Muscle of arm (tissue), 12 donors: ENCODE measurements around the gene MCRIP1. TPM values are rescaled to one million over a fixed set of nuclear protein-coding genes. Genes with fewer than 3 reads are reported as not detected.

Source experiments
- DNase-seq: peaks from one replicate; pipeline ENCODE4 v3.0.0-alpha.2; 2013
- polyA plus RNA-seq, 12 donors: library from polyadenylated mRNA; unstranded; fragments of 120-200 nt; gene quantifications; one replicate each; pipeline ENCODE4 v1.2.1, GENCODE V29; 2013; ENCODE audit not compliant: insufficient read length in 12 of 12

Gene MCRIP1
- polyA plus RNA-seq, 12 donors = 73.5 to 264 (median 95.5) TPM; not detected in 1

GRCh38 chr17:81807839-81808238 is 25.3 kb downstream of the MCRIP1 start:
- no peak for DNase-seq

- no peak for DNase-seq
These were observed 25.8 kb downstream of the MCRIP1 start for GRCh38 chr17:81807210-81807719.

- DNase-seq = no peak
These were observed 26.5 kb downstream of the MCRIP1 start for GRCh38 chr17:81806461-81807209.

- DNase-seq = no peak
These were observed 27.2 kb downstream of the MCRIP1 start for GRCh38 chr17:81805707-81806460.

- DNase-seq = no peak
These were observed 28.3 kb downstream of the MCRIP1 start for GRCh38 chr17:81804559-81805399.

GRCh38 chr17:81803728-81804558 is 29.1 kb downstream of the MCRIP1 start, which contains the start of gene GCGR:
TSS of gene GCGR (plus strand) at chr17:81804150. CDS start at chr17:81809019, 4,869 bp downstream.
- DNase-seq = no peak

- DNase-seq = no peak
These were observed 30.0 kb downstream of the MCRIP1 start for GRCh38 chr17:81802856-81803643.

- no peak for DNase-seq
These were observed 30.9 kb downstream of the MCRIP1 start for GRCh38 chr17:81802048-81802758.

- no peak for DNase-seq
These were observed 31.8 kb downstream of the MCRIP1 start for GRCh38 chr17:81801327-81801726.

- no peak for DNase-seq
These were observed 38.6 kb downstream of the MCRIP1 start for GRCh38 chr17:81794509-81794908.

- DNase-seq = no peak
These were observed 39.0 kb downstream of the MCRIP1 start for GRCh38 chr17:81794074-81794476.

- no peak for DNase-seq
These were observed 40.1 kb downstream of the MCRIP1 start for GRCh38 chr17:81792675-81793615.

Other genes starting within 250 kb of the MCRIP1 start
- gene NPLOC4, start 196.2 kb downstream of the MCRIP1 start, polyA plus RNA-seq = 10 to 100 TPM in 11 of 12 donors, not detected in 1; 48.7 to 63.7 (median 58.9) TPM
- gene TSPAN10, start 196.1 kb downstream of the MCRIP1 start, polyA plus RNA-seq = 1 to 10 TPM in 6 of 12 donors, under 1 TPM in 4, not detected in 2; 0.63 to 1.5 (median 1.0) TPM
- 1 to 10 TPM in 10 of 12 donors, not detected in 2; 1.4 to 7.6 (median 3.1) TPM for gene PDE6G, start 176.7 kb downstream of the MCRIP1 start, polyA plus RNA-seq
- gene OXLD1, start 166.7 kb downstream of the MCRIP1 start, polyA plus RNA-seq = 10 to 100 TPM in 3 of 12 donors, 1 to 10 TPM in 8, not detected in 1; 7.0 to 18.7 (median 8.1) TPM
- gene CCDC137, start 166.6 kb downstream of the MCRIP1 start, polyA plus RNA-seq = 10 to 100 TPM in 10 of 12 donors, 1 to 10 TPM in 1, not detected in 1; 9.3 to 23.9 (median 12.6) TPM
- gene ARL16, start 149.5 kb downstream of the MCRIP1 start, polyA plus RNA-seq = 10 to 100 TPM in 11 of 12 donors, not detected in 1; 21.2 to 39.2 (median 30.1) TPM
- 10 to 100 TPM in 11 of 12 donors, not detected in 1; 43.4 to 93.4 (median 50.8) TPM for gene HGS, start 149.3 kb downstream of the MCRIP1 start, polyA plus RNA-seq
- gene MRPL12, start 129.9 kb downstream of the MCRIP1 start, polyA plus RNA-seq = 100 to 1,000 TPM in 1 of 12 donors, 10 to 100 TPM in 10, not detected in 1; 28.6 to 123 (median 48.1) TPM
- 10 to 100 TPM in 1 of 12 donors, 1 to 10 TPM in 10, not detected in 1; 1.2 to 22.7 (median 2.9) TPM for gene SLC25A10, start 121.0 kb downstream of the MCRIP1 start, polyA plus RNA-seq
- gene GCGR, start 29.1 kb downstream of the MCRIP1 start, polyA plus RNA-seq = under 1 TPM in 4 of 12 donors, not detected in 8; 0.18 to 0.33 (median 0.22) TPM
- gene PPP1R27, start 1.8 kb upstream of the MCRIP1 start, polyA plus RNA-seq = 10 to 100 TPM in 11 of 12 donors, not detected in 1; 10.9 to 61.9 (median 26.1) TPM
- gene P4HB, start 27.2 kb upstream of the MCRIP1 start, polyA plus RNA-seq = 100 to 1,000 TPM in 11 of 12 donors, not detected in 1; 346 to 655 (median 404) TPM
- 100 to 1,000 TPM in 11 of 12 donors, not detected in 1; 114 to 310 (median 158) TPM for gene ARHGDIA, start 38.0 kb upstream of the MCRIP1 start, polyA plus RNA-seq
- 100 to 1,000 TPM in 1 of 12 donors, 10 to 100 TPM in 11; 45.6 to 887 (median 57.3) TPM for gene ALYREF, start 58.3 kb upstream of the MCRIP1 start, polyA plus RNA-seq
- 100 to 1,000 TPM in 2 of 12 donors, 10 to 100 TPM in 9, not detected in 1; 52.4 to 123 (median 89.3) TPM for gene ANAPC11, start 58.4 kb upstream of the MCRIP1 start, polyA plus RNA-seq
- gene NPB, start 68.9 kb upstream of the MCRIP1 start, polyA plus RNA-seq = under 1 TPM in 10 of 12 donors, not detected in 2; 0.14 to 0.81 (median 0.49) TPM
- gene PCYT2, start 78.1 kb upstream of the MCRIP1 start, polyA plus RNA-seq = 10 to 100 TPM in 6 of 12 donors, 1 to 10 TPM in 5, not detected in 1; 8.1 to 17.0 (median 10.0) TPM
- 10 to 100 TPM in 2 of 12 donors, 1 to 10 TPM in 9, not detected in 1; 4.1 to 15.8 (median 6.4) TPM for gene SIRT7, start 84.9 kb upstream of the MCRIP1 start, polyA plus RNA-seq
- gene MAFG, start 94.4 kb upstream of the MCRIP1 start, polyA plus RNA-seq = 10 to 100 TPM in 11 of 12 donors, not detected in 1; 11.0 to 17.4 (median 13.7) TPM
- 100 to 1,000 TPM in 1 of 12 donors, 10 to 100 TPM in 10, not detected in 1; 46.4 to 100 (median 58.3) TPM for gene PYCR1, start 104.0 kb upstream of the MCRIP1 start, polyA plus RNA-seq
- gene MYADML2, start 113.9 kb upstream of the MCRIP1 start, polyA plus RNA-seq = 10 to 100 TPM in 9 of 12 donors, 1 to 10 TPM in 2, not detected in 1; 6.0 to 35.9 (median 18.5) TPM
- 1 to 10 TPM in 10 of 12 donors, not detected in 2; 1.9 to 7.7 (median 3.5) TPM for gene NOTUM, start 127.9 kb upstream of the MCRIP1 start, polyA plus RNA-seq
- 10 to 100 TPM in 11 of 12 donors, not detected in 1; 17.2 to 80.2 (median 21.5) TPM for gene ASPSCR1, start 144.3 kb upstream of the MCRIP1 start, polyA plus RNA-seq
- 10 to 100 TPM in 11 of 12 donors, not detected in 1; 26.1 to 35.6 (median 30.8) TPM for gene CENPX, start 189.6 kb upstream of the MCRIP1 start, polyA plus RNA-seq
- 10 to 100 TPM in 2 of 12 donors, 1 to 10 TPM in 9, not detected in 1; 6.3 to 31.7 (median 8.0) TPM for gene LRRC45, start 190.0 kb upstream of the MCRIP1 start, polyA plus RNA-seq
- 10 to 100 TPM in 3 of 12 donors, 1 to 10 TPM in 8, not detected in 1; 4.0 to 28.9 (median 6.4) TPM for gene RAC3, start 198.4 kb upstream of the MCRIP1 start, polyA plus RNA-seq
- gene DCXR, start 204.4 kb upstream of the MCRIP1 start, polyA plus RNA-seq = 10 to 100 TPM in 11 of 12 donors, not detected in 1; 26.8 to 54.2 (median 34.6) TPM
- gene RFNG, start 218.5 kb upstream of the MCRIP1 start, polyA plus RNA-seq = 10 to 100 TPM in 11 of 12 donors, not detected in 1; 22.8 to 56.6 (median 30.1) TPM
- gene GPS1, start 218.6 kb upstream of the MCRIP1 start, polyA plus RNA-seq = 10 to 100 TPM in 11 of 12 donors, not detected in 1; 55.7 to 91.1 (median 62.2) TPM
- gene DUS1L, start 232.5 kb upstream of the MCRIP1 start, polyA plus RNA-seq = 10 to 100 TPM in 11 of 12 donors, not detected in 1; 37.9 to 72.2 (median 54.8) TPM